Breast epithelium (tissue), 4 donors: ENCODE measurements around the gene FAM131C. TPM values are rescaled to one million over a fixed set of nuclear protein-coding genes. Genes with fewer than 3 reads are reported as not detected.
"Not testable (repeated sequence)": the region's sequence is repeated elsewhere in the genome, so short reads cannot be mapped to it uniquely, and the experiment has no call there.

Experiments
- DNase-seq, 2 donors: peaks; one replicate each; pipeline ENCODE4 v3.0.0-alpha.2; 2019; ENCODE audit warnings: low spot score in 2 of 2
- H3K27ac ChIP-seq, 2 donors: fragments of 200-600 bp; sonication (generic) in 1 of 2; one replicate each; pipeline ENCODE4 v1.5.1; 2016 to 2019; ENCODE audit warnings: mild to moderate bottlenecking in 1 of 2
- H3K27me3 ChIP-seq, 2 donors: fragments of 200-600 bp; sonication (generic) in 1 of 2; one replicate each; pipeline versions ENCODE4 v1.5.1 to v1.6.0; 2017 to 2019; ENCODE audit warnings: control low read depth in 1 of 2, mild to moderate bottlenecking in 1 of 2
- H3K36me3 ChIP-seq: fragments of 200-600 bp; one replicate; pipeline ENCODE4 v1.5.1; 2019
- H3K4me1 ChIP-seq, 2 donors: fragments of 200-600 bp; sonication (generic); one replicate each; pipeline ENCODE4 v1.5.1; 2016 to 2019; ENCODE audit warnings: control low read depth in 1 of 2
- H3K4me3 ChIP-seq, 3 donors: fragments of 200-600 bp; sonication (generic); 1 replicate in 2 of 3; 2 replicates in 1 of 3; pipeline ENCODE4 v1.5.1; 2016 to 2019; ENCODE audit warnings: mild to moderate bottlenecking in 3 of 3, moderate library complexity in 2 of 3
- H3K9me3 ChIP-seq, 2 donors: fragments of 200-600 bp; sonication (generic) in 1 of 2; one replicate each; pipeline ENCODE4 v1.5.1; 2016 to 2019; ENCODE audit warnings: control low read depth in 1 of 2
- CTCF ChIP-seq, 3 donors: fragments of 450-650 bp; IDR thresholded peaks; one replicate each; pipeline ENCODE4 v1.5.1; 2016 to 2017; ENCODE audit warnings: antibody characterized with exemption in 3 of 3, mild to moderate bottlenecking in 3 of 3, moderate library complexity in 3 of 3
- POLR2A ChIP-seq: fragments of 450-650 bp; IDR thresholded peaks from one replicate; pipeline ENCODE4 v1.6.1; 2016; ENCODE audit warnings: antibody characterized with exemption, mild to moderate bottlenecking, moderate library complexity
- POLR2AphosphoS5 ChIP-seq, 3 donors: sonication (generic); formaldehyde crosslinking; IDR thresholded peaks; one replicate each; pipeline ENCODE4 v1.6.1; 2017; ENCODE audit warnings: antibody characterized with exemption in 3 of 3
- intact Hi-C: fragments of 100-400 bp; cut with DNase I; formaldehyde crosslinking; loops from one replicate; pipeline ENCODE4 v1.15.1; 2023; ENCODE audit warnings: low total_unique reads
- total RNA-seq, 3 donors: library from RNA; depleted of rRNA; stranded (reverse); fragments of >200 nt; gene quantifications; one replicate each; pipeline ENCODE4 v1.1.0, GENCODE V29; 2016

Gene FAM131C
- total RNA-seq, 3 donors from 2014 or later, result not detected

- not testable (repeated sequence) for H3K4me1 ChIP-seq, DNase-seq, H3K9me3 ChIP-seq, H3K4me3 ChIP-seq, H3K27ac ChIP-seq, H3K27me3 ChIP-seq, H3K36me3 ChIP-seq
- intact Hi-C loops, result loop anchor here (2.0 kb wide), 1 partner anchor 20 kb away; no protein-coding TSS in a partner anchor
Measured at GRCh38 chr1:16056521-16056912, 16.9 kb downstream of the FAM131C start.

DNA sequence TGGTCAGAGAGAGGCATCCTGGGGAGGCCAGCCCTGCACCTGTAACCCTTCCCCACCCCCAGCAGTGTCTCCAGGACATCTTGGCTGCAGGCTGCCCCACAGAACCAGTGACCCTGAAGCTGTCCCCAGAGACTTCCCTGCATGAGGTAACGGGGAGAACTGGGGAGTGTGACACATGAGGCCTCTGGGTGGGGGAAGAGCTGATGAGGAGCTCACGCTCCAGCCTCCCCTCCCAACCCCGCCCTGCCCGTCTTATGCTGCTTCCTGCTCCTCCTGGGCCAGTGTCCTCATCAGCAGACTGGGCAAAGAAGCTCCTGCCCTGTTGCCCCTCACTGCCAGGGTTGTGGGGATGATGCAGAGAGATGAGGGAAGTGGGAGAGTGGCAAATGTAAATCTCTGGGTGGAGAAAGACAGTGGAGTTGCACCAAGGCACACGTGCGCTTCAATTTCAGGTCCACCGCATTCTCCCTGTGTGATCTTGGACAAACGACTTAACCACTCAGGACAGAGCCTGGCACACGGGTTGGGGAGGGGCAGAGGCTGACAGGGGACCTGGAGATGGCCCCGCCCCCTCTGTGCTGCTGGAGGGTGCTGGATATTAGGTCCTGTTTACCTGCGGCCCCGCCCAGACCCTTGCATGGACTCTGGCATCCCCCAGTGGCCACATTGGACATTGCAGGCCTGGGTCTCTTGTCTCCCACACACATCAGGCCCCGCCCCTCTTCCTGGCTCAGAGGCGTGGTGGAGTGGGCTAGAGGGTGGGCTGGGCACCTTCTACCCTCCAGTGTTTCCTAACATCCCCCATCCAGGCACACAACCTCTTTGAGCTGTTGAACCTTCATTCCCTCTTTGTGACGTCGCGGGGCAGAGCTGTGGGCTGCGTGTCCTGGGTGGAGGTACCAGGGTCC is 17.6 kb downstream of the FAM131C start:
- intact Hi-C loops, result loop anchor here (2.0 kb wide), 1 partner anchor 19 kb away; no protein-coding TSS in a partner anchor
- Histone ChIP-seq H3K9me3 (no peaks in the 10 kb centered on the region), H3K27ac (no peak overlapping the region), H3K27me3 (no peaks in the 10 kb centered on the region), H3K4me3 (no peak overlapping the region), H3K4me1 (no peaks in the 10 kb centered on the region), H3K36me3 (no peaks in the 10 kb centered on the region)
- DNase-seq, result peak; percentile 86 to 88
- TF ChIP-seq POLR2AphosphoS5 (IDR thresholded peaks at IDR 0.05), result no peak
- peak; percentile 94 to 98 (median 98) for TF ChIP-seq CTCF (IDR thresholded peaks at IDR 0.05)

GRCh38 chr1:16054598-16055540 is 18.6 kb downstream of the FAM131C start:
- Histone ChIP-seq H3K27ac (no peak overlapping the region), H3K36me3 (no peaks in the 10 kb centered on the region), H3K4me3 (no peak overlapping the region), H3K9me3 (no peaks in the 10 kb centered on the region), H3K4me1 (no peaks in the 10 kb centered on the region), H3K27me3 (no peaks in the 10 kb centered on the region)
- TF ChIP-seq POLR2AphosphoS5 (IDR thresholded peaks at IDR 0.05), result no peak
- TF ChIP-seq POLR2A, result no peak
- no peak for TF ChIP-seq CTCF (IDR thresholded peaks at IDR 0.05)
- DNase-seq, result no peak
- intact Hi-C loops, result no loop called here

DNA sequence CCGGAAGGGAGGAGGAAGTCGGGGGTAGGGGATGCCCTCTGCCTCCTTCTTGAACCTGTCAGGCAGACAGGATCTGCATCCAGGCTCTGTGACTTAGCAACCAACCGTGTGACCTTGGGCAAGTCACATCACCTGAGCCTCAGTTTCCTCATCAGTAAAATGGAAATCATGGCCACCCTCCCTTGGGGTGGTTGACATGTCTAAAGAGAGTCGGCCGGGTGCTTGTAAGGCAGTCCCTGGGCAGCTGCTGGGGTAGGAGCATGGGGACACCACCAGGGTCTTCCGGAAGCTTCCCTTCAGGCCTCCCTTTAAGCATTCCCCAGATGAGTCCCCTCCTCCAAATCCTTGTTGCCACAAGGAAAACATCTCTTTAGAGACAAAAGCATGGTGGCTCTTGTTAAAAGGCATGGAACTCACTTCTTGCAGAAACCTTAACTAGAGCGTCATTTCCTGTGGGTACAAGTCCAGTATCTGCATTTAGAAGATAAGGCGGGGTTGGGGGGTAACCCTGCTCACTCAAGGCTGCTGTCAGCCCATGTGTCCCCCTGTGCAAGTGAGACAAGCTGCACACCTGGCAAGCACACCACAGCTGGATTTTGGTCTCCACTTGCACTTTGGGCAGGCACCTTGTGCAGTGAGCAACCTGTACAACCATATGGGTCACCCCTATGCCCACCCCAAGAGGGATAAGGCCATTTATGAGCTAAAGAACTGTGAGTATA is 19.5 kb downstream of the FAM131C start:
- H3K4me1 ChIP-seq, result no peaks in the 10 kb centered on the region
- no peak overlapping the region for H3K4me3 ChIP-seq
- intact Hi-C loops, result no loop called here
- no peaks in the 10 kb centered on the region for H3K36me3 ChIP-seq
- TF ChIP-seq POLR2A (no peak), CTCF (IDR thresholded peaks at IDR 0.05) (no peak), POLR2AphosphoS5 (IDR thresholded peaks at IDR 0.05) (no peak)
- H3K27me3 ChIP-seq, result no peaks in the 10 kb centered on the region
- no peak overlapping the region for H3K27ac ChIP-seq
- no peaks in the 10 kb centered on the region for H3K9me3 ChIP-seq
- no peak for DNase-seq

GRCh38 chr1:16051949-16052348 is 21.5 kb downstream of the FAM131C start:
- H3K36me3 ChIP-seq, H3K9me3 ChIP-seq, H3K4me3 ChIP-seq, H3K27me3 ChIP-seq, H3K27ac ChIP-seq, DNase-seq, H3K4me1 ChIP-seq, intact Hi-C loops: not testable (repeated sequence)
